ENCODE data around the gene ITPRIPL2.

The ITPRIPL2 gene

DNA sequence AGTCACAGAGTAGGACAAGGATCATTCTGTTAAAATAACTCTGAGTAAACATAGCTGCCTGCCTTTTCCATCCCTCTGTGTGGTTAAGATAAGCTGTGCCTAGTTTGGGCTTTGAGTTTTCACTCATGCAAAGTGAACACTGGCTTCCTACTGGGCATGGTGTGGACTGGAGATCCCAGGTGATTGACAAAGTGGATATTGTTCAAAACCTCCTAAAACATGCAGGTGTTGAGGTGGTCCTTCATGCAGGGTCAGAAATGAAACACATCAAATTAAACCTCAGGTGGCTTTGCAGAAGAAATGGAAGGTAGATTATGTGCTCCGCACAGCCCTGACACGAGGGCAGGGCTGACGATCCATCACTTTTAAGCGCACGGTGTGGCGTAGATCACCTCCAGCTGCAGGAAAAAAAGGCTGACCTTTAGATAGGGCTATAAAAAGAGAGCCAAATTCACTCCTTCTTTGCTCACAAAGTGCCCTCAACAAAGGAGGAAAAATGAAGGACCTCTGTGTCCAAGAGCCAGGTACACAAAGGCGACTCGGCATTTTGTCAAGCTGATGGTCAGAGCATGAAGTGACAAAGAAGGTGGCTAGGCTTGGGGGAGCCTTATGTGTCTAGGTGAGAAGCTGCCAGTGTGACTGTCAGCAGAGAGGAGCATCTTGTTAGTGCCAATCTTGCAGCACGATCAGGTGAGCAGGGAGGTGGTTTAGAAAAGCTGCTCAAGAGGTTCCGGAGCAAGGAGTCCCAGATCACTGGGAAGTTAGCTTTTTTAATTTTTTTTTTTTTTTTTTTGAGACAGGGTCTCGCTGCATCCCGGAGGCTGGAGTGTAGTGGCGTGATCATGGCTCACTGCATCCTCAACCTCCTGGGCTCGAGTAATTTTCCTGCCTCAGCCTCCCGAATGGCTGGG lies 19.9 kb upstream of the ITPRIPL2 start:
- no peak for DNase-seq

DNA sequence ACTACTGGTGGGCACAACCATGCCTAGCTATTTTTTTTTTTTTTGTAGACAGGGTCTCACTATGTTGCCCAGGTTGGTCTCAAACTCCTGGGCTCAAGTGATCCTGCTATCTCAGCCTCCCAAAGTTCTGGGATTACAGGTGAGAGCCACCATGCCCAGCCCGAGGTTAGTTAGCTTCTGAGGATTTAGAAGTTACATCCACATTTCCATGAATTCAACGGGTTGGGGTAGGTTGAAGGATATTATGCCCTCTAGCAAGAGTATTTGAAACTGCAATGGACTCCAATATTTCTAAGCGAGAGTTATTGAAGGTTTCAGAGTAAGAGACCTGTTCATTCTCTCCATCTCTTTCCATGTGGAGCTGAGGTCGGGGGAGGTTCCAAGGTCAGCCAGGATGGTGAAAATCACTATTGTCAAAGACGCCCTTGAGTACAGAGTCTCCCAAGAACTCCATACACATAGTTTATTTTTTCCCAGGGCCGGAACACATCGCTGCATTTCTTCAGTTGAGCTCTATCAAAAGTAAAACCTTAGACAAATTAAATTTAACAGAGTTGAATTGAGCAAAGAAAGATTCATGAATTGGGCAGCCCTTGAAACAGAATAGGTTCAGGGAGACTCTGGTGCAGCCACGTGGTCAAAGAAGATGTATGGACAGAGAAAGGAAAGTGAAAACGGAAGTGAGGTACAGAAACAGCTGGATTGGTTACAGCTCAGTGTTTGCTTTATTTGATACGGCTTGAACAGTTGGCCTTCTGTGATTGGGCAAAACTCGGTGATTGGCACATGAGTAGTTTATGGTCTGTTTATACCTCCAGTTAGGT lies 19.0 kb upstream of the ITPRIPL2 start:
- DNase-seq = no peak

DNA sequence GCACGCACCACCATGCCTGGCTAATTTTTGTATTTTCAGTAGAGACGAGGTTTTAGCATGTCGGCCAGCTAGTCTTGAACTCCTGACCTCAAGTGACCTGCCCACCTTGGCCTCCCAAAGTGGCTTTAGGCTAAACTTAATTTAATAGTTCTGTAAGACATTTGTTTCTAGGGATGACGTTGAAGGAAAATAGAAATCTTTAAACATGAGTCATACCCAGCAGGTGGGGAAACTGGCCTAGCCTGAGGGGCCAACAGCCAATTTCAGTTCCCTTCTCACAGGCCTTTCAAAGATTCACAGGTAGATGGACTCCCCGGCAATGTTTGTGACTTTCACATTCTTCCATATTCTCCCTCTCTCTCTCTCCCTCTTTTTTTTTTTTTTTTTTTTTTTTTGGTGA lies 18.1 kb upstream of the ITPRIPL2 start:
- no peak for DNase-seq

DNA sequence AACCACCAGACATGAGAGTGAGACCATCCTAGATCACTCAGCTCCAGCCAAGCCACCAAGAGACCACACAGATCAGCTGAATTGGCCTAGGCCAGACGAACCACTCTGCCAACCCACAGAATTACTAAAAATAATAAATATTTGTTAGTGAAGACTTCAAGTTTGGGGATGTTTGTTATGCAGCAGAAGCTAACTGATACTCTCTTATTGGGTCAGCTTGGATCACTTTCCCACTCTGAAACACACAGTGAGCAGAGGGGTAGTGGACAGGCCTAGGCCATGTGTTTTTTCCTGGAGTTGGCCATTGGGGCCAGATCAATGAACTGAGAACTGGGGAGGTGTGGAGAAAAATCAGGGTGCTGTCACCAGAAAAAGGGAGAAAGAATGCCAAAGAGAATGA lies 15.6 kb upstream of the ITPRIPL2 start:
- no peak for DNase-seq

DNA sequence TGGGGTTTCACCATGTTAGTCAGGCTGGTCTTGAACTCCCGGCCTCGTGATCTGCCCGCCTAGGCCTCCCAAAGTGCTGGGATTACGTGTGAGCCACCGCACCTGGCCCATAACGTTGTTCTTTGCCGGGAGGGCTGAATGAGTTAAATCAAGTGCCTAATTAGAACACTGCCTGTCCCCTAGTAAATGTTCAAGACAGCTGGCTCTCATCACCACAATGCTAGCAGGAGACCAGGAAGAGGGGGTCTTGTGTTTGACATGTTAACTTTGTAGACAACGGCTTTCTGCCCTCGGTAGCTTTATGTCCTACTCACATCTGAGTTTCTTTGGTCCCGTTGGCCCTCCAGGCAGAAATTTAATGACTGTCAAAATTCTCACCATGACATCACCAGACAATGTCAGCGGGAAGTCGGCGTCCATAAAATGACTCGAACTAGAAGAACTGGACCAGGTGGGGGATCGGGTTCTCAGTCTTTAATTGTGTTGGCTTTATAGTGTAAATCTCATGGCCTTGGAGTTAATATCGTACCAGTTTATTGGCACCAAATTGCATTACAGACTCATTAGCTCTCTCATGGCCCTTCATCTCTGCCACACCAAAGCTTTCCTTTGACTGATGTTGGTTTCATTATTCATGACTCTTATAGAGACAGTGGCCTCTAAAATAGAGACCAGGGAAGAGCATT lies 11.4 kb upstream of the ITPRIPL2 start:
- no peak for DNase-seq

DNA sequence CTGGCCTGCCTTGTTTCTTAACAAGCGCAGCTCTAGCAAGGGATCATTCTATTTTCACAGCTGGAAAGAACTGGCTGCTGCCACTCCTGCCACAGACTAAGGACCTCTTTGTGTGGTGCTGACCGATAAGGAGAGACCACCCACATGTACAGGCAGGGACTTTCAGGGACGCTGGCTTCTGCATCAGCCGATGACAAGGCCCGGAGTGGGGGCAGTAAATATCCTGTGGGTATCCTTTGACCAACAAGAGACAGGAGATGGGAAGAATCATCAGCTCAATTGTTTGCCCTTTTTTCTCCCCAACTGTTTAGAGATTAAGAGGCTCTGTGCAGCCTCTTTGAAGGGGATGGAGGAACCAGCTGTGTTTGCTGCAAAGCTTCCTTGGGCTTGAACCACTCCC lies 9.2 kb upstream of the ITPRIPL2 start:
- no peak for DNase-seq

DNA sequence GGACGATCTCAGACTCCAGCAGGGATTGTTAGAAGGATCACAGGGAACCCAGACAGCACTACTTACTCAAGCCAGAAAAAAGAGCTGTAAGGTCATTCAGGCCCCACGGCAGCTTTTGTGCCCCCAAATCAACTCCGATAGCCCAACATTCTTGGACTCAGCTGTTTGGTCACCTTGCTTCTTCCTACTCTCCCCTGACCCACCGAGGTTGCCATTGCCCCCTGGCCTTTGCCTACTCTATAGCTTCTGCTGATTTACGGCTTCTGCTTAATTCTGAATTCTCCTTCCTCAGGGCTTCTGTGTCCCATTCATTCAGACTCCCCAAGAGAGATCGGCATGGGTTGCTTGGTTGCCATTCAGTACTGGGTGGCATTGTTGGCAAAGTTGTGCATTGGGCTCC lies 8.6 kb upstream of the ITPRIPL2 start:
- DNase-seq = no peak

DNA sequence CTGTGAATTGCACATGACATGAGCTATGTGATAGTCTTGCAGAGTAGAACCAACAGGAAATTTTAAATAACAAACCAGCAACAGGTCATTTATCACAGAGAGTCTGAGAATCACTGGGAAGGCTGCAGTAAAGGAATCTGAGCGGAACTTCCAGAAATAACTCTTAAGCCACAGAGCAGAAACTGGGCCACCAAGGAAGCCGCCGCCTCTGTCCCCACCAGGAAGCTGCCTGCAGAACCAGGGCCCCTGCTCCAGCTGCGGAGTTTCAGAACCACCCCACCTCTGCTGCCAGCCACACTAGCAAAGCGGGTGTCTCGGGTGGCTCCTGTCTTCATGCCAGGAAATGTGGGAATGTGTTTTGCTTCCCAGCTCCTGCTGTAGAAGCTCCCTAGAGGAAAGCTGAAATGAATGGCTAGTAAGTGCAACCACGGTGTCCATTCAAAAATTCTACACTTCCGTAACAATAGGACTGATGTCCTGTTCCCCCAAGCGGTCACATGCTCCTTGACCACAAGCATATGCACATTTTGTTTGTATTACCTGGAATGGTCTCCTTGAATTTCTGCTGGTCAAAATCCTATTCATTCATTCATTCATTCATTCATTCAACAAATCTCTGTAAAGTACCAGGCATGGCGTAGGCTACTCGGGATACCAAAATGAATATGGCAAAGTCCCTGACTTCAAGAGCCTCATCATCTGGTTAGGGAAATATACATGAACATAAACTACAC lies 7.7 kb upstream of the ITPRIPL2 start:
- DNase-seq = peak in 8 of 56 donors; percentile 2 to 25 (median 8)

DNA sequence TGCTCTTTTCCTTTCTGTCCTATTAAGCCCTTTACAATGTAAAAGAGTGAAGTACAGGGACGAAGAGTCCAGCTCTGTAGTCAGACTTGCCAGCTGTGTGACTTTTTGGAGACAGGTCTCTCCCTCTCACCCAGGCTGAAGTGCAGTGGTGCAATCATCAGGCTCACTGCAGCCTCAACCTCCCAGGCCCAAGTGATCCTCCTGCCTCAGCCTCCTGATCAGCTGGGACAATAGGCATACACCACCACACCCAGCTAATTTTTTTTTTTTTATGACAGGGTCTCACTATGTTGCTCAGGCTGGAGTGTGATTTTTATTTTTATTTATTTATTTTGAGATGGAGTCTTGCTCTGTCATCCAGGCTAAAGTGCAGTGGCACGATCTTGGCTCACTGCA lies 7.1 kb upstream of the ITPRIPL2 start:
- DNase-seq = no peak

DNA sequence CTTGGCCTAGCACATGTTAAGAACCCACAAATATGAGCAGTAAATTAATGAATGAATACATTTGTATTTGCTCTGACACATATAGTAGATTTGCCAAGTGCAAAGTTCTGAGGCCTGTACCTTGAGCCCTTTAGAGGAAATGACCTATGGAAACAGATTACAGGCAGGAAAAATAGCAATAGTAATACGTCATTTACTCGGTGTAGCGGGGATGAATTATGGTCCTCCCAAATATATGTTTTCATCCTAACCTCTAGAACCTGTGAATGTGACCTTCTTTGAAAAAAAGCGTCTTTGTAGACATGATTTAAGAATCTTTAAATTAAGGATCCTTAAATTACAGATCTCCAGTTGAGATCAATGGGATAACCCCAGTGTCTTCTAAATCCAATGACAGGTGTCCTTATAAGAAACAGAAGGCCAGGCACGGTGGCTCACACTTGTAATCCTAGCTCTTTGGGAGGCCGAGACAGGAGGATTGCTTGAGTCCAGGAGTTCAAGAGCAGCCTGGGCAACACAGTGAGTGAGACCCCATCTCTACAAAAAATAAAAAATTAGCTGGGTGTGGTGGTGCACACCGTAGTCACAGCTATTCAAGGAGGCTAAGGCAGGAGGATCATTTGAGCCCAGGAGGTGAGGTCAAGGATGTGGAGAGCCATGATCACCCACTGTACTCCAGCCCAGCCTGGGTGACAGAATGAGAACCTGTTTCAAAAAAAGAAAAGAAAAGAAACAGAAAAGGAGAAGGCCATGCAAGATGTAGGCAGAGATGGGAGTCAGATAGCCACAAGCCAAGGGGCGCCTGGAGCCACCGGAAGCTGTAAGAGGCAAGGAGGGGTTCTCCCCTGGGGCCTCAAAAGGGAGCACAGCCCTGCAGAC lies 5.1 kb upstream of the ITPRIPL2 start:
- DNase-seq = no peak

DNA sequence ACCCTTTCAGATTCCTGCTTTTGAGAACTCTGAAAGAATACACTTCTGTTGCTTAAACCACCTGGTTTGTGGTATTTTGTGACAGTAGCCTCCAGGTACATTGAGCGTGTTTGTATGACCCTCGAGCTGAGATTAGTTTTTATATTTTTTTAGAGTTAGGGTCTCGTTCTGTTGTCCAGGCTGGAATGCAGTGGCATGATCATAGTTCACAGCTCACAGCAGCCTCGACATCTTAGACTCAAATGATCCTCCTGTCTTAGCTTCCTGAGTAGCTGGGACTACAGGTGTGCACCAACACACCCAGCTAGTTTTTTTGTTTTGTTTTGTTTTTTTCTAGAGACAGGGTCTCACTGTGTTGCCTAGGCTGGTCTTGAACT lies 4.5 kb upstream of the ITPRIPL2 start:
- no peak for DNase-seq

DNA sequence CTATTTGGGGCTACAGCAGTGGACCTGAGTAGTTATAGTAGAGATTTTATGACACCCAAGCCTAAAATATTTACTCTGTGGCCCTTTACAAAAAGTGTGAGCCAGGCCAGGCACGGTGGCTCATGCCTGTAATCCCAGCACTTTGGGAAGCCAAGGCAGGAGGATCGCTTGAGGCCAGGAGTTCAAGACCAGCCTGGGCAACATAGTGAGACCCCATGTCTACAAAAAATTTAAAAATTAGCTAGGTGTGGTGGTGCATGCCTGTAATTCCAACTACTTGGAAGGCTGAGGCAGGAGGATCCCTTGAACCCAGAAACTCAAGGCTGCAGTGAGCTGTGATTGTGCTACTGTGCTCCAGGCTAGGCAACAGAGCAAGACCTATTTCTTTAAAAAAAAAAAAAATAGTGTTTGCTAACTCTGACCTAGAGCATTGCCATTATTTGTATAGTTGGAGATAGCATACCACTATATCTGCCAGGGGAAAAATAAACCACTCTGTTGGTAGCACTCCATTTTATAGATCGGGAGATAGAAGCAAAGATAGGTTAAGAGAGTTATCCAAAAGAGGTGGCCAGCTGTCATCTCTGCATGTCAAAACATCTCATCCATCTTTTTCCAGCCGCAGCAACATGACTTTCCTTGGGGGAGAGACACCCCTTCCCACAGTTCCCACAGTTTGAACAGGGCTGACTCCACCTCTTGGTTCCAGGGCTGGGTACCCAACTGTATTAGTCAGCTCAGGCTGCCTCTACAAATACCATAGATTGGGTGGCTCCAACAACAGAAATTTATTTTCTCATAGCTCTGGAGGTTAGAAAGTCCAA lies 3.0 kb upstream of the ITPRIPL2 start:
- no peak for DNase-seq

DNA sequence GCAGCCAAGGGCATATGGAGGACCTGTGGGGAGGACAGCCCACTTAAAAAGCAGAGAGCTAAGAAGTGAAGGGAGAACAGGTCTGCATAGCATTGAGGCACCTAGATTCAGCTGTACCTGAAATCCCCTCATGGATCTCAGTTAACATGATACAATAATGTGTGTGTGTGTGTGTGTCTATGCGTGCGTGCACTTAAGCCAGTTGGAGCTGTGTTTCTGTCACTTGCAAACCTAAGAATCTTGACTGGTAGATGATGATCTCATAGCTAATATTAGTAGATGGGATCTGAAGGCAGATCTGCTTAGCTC lies 1.7 kb upstream of the ITPRIPL2 start:
- DNase-seq = no peak

DNA sequence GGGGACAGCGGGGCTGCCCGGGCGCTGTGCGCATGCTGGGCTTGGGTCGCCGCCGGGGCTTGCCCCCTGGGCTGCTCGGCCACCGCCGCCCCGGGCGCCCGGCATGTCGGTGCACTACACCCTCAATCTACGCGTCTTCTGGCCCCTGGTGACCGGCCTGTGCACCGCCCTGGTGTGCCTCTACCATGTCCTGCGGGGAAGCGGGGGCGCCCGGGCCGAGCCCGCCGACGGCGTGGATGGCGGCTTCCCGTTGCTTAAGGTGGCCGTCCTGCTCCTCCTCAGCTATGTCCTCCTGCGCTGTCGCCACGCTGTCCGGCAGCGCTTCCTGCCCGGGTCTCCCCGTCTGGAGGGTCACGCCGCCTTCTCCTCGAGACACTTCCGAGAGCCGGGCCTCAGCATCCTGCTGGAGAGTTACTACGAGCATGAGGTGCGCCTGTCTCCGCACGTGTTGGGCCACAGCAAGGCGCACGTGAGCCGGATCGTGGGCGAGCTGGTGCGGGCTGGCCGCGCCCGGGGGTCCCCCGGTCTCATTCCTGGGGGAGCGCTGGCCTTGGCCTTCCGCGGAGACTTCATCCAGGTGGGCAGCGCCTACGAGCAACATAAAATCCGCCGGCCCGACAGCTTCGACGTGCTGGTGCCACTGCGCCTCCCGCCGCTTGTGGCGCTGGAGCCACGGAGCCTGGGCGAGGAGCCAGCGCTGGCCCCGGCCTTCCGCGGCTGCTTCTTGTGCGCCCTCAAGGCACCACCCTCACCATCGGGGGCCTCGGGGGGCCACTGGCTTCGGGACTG lies 789 bp downstream of the ITPRIPL2 start:
- peak in 7 of 56 donors; percentile 7 to 35 (median 24) for DNase-seq

DNA sequence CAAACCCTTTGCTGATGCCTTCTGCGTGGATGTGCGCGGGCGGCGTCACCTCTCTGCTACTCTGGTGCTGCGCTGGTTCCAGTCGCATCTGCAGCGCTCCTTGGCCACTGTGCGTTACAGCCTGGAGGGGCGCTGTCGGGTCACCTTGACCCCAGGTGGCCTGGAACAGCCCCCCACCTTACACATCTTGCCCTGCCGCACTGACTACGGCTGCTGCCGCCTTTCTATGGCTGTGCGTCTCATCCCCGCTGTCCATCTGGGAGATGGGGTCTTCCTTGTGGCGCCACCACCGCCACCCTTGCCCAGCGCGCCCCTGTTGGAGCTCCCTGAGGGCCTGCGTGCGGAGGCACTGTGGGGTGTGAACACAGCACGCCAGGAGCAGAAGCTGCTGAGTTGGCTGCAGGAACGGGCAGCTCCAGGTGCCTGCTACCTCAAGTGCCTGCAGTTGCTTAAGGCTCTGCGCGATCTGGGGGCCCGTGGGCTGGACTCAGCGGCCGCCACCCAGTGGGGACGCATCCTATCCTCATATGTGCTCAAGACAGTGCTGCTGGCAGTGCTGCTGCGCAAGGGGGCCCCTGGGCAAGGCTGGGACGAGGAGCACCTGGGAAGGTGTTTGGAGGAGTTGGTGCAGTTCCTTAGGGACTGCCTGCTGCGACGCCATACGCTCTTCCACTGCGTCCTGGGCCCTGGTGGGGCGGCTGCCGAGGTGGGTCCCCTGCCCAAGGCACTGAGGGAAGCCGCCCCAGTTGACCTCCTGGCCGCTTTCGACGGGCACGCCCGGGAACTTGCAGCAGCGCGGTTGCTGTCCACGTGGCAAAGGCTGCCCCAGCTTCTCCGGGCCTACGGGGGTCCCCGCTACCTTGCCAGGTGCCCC lies 1.6 kb downstream of the ITPRIPL2 start:
- DNase-seq = no peak

DNA sequence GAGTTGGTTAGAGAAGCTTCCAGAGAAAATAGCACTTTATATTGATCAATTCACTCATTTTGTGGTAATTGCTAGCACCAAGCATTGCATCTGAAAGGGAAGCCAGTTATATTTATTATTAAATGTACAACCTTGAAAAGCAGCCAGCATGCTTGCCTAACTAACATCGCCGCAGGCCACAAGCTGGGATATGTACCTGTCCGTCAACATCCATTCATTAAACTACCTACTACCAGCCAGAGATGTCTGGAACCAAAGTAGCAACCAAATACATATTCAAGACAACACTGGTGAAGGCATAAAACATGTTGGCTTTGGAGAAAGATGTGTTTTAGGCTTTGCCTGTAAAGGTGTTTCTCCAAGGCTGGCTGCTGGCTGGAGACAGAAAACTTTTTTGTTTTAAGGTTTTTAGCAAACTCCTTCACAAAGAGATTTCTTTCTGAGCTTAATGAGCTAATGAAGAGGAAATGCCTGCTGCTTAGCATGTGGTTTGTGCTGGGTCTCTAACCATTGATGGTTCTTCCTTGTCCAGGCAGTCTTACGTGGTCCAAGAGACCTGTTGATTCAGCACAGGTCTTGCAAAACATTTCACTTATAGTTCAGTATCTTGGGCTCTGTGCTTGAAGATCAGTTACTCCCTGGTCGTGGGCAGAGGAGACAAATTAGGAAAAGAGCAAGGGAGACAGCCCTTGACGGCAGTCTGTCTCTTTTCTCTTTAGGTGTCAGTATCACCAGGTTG lies 3.1 kb downstream of the ITPRIPL2 start:
- no peak for DNase-seq

DNA sequence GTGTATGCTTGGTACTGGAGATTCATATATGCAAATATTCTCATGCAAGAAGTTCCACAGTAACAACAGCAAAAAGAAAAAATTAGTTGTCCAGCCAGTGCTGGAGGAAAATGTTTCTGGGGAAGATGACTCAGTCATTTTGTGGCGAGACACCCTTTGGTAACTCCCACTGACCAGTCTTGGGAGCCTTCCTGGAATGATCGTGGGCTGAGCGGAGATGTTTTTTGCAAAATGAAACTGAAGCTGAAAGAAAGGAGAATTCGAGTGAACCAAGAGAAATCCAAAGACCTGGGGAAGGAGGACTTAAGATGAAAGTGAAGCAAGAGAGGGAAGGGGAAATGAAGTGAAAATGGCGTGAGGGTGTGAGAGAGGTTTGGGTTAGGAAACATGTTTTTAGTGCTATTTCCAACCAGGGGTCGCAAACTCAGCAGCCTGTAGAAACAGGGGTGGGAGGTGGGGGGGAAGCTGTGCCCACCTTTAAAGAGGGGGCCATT lies 5.2 kb downstream of the ITPRIPL2 start:
- DNase-seq = peak in 9 of 56 donors; percentile 6 to 42 (median 12)

Measured in amygdala (tissue), 56 donors.